NCI-H1105 treated with DMSO at 0.1 percent for 48 hours (cell line): Measurements from ENCODE around the gene SIRT4.
"Not testable (repeated sequence)": the region's sequence is repeated elsewhere in the genome, so short reads cannot be mapped to it uniquely, and the experiment has no call there.

Experiments used
- DNase-seq: peaks from one replicate; lab custom pipeline; 2025; lab: John Stamatoyannopoulos, UW

The SIRT4 gene

GRCh38 chr12:120335447-120335846 lies 33.3 kb downstream of the SIRT4 start:
- DNase-seq: peak; percentile 47

GRCh38 chr12:120336392-120336791 lies 34.3 kb downstream of the SIRT4 start:
- DNase-seq: not testable (repeated sequence)

DNA sequence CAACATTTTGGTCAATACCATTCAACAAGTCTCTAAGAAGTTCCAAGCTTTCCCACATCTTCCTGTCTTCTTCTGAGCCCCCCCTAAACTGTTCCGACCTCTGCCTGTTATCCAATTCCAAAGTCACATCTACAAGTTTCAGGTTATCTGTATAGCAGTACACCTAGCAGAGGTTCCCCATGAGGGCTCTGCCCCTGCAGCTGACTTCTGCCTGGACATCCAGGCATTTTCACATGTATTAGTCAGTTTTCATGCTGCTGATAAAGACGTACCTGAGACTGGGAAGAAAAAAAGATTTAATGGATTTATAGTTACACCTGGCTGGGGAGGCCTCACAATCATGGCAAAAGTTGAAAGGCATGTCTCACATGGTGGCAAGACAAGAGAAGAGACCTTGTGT lies 35.6 kb downstream of the SIRT4 start:
- no peak for DNase-seq

GRCh38 chr12:120339256-120339655 lies 37.1 kb downstream of the SIRT4 start:
- no peak for DNase-seq

DNA sequence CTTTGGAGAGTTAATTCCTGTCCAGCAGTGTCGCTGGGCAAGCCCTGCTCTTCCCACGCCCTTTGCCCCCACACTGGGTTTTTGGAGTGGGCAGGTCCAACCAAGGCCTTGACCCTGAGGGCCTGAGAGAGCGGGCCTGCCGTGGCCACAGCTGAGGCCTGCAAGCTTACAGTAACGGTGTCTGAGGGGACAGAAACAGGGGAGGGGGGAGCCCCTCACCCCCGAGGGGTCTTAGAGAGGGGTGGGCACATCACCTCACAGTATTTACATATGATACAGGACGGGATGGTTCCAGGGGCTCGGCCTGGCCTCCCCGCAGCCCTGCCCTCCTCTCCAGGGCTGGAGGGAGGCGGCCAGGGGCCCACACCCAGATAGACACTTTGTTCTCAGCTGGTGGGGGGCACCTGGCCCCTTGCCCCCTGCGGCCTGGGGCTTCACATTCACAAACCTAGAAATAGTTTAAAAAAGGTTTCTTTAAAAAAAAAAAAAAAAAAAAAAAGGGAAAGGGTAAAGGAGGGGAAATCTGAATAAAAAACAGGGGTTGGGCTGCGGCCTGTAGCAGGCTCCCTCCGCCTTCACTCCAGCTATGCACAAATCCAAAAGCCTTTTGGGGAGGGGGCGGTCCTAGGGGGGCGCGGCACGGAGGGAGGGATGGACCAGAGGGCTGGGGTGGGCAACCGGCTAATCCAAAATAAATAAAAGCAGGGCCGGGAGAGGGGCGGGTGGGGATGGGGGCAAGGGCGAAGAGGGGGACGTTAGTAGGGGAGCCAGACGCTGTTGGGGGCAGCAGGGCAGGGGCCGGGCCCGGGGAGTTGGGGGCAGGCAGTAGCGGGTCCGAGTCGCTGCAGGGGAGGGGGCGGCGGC lies 40.3 kb downstream of the SIRT4 start:
- DNase-seq: no peak

DNA sequence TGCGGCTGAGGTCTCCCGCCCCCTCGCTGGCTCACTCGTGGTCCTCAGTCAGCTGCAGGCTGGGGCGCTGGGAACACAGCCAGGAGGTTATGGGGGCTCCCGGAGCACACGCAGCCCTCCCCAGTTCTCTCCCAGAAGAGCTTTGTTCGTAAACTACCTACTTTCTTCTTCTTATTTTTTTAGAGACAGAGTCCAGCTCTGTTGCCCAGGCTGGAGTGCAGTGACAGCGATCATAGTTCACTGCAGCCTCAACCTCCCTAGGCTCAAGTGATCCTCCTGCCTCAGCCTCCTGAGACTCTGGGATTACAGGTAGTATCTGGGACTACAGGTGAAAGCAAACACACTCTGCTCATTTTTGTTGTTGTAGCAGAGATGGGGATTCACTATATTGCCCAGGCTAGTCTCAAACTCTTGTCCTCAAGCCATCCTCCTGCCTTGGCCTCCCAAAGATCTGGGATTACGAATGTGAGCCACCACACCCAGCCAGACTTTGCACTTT lies 41.0 kb downstream of the SIRT4 start:
- DNase-seq: no peak

DNA sequence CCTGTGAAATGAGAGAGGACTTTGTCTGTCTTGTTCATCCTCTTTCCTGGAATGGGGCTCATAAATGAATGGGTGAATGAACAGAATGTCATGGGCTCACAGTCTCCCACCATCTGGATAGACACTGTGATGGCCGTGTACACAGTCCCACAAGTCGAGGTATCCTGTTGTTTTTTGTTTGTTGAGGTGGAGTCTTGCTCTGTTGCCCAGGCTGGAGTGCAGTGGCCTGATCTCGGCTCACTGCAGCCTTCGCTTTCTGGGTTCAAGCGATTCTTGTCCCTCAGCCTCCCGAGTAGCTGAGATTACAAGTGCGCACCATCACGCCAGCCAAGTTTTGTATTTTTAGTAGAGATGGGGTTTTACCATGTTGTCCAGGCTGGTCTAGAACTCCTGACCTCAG lies 41.6 kb downstream of the SIRT4 start:
- no peak for DNase-seq

- DNase-seq: no peak
These were observed 43.9 kb downstream of the SIRT4 start for GRCh38 chr12:120346031-120346430.

- DNase-seq: no peak
These were observed 44.6 kb downstream of the SIRT4 start for GRCh38 chr12:120346681-120347080.

GRCh38 chr12:120347766-120348165 lies 45.6 kb downstream of the SIRT4 start:
- DNase-seq: no peak

DNA sequence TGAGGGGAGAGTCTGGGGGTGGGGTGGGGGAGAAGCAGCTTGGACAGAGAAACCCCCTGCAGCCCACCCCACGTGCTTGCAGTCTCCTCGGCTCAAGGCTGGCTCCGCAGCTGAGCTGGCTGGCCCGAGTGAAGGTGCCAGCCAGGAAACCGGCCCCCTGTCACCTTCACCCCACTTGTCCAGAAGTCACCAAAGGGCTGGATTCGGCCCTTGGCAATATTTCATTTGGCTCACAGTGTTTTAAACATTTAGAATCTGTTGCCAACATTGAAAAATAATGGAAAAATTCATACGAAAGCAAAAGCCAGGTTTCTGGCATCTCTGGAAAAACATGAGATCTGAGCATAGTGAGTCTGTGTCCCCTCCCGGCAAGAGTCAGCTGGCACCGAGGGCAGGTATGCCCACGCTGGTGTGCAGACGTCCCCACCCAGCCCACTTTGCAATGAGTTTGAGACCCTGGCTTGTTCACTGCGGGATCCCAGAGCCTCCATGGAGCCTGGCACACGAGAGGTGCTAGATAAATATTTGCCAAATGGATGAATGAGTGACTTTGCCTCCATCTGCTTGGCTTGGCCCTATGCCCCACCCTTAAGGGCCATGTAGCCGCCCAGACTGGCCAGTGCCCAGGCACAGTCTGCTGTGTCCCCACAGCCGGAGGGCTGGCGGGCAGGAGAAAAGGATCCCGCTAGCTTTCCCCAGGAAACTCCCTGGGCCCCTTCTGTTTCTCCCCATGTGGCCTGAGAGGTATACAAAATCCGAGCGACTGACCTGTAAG lies 48.6 kb downstream of the SIRT4 start:
- no peak for DNase-seq

GRCh38 chr12:120352117-120352516 lies 50.0 kb downstream of the SIRT4 start:
- no peak for DNase-seq

DNA sequence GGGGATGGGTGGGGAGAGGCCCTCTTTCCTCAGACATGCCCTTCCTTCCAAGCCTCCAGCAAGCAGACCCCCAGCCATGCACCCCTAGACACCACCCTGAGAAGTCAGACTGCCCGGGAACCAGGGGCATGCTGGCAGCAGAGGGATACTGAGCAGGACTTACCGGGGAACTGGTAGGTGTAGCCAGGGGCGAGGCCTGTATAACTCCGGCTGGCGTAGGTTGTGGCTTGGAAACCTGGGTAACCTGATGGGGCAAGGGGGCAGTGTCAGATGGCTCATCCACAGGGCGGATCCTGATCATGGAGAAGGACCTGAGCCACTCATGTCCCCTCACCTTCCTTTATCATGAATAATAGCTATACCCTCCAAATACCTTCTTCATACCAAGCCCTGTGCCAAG lies 51.0 kb downstream of the SIRT4 start:
- DNase-seq: no peak

DNA sequence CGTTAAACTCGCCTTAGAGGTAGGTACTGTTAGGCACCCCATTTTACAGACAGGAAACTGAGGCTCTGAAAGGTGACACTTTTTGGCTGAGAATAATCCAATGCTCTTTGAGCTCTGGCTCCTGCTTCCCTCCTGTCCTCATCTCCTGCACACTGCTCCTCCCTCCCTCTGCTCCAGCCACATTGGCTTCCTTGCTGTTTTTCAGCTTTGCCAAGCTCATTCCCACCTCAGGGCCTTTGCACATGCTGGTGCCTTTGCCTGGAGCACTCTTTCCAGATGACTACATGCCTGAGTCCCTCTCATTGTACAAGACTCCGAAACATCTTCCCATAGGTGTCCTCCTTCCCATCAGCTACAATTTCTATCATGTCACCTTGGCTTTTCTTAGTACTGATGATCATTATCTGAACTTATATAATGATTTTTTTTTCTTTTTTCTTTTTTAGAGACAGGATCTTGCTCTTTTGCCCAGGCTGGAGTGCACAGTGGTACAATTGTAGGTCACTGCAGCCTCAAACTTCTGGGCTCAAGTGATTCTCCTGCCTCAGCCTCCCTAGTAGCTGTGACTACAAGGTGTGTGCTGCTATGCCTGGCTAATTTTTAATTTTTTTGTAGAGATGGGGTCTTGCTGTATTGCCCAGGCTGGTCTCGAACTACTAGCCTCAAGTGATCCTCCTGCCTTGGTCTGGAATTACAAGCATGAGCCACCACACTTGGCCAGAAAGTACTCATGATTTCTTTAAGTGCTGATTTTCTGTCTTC lies 51.6 kb downstream of the SIRT4 start:
- DNase-seq: no peak

DNA sequence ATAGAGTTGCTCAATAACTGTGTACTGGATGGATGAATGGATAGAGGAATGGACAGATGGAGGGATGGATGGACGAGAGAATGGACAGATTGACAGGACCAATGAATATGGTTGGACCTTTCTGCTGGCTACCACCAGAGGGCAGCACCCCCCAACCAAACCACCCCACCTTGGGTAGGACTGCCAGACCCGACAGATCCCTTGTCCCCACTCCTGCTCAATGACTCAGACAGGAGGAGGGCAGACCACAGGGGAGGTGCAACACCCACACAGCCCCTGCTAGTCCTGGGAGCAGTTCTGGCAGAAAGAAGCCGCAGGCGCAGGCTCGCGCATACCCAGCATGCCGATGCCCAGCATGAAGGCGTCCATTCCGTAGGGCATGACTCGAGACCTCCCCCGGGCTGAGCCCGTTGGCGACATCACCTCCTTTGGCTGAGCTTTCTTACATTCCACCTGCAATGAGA lies 54.5 kb downstream of the SIRT4 start:
- peak; percentile 56 for DNase-seq

DNA sequence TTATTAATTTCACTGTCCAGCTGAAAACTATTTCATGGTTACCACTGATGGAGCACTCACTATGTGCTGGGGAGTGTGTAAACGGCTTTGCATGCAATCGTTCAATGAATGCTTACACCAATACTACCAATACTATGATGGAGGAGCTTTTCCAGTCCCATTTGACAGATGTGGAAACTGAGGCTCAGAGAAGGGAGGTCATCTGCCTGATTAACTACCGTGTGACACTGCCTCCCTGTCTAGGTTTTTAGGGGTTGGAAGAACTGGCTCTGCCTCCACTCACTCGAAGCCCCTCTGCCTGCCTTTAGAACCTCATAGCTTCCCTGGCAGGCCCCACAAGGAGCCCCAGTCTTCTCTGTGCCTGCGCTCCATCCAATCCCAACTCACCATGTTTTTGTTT lies 55.0 kb downstream of the SIRT4 start:
- no peak for DNase-seq

DNA sequence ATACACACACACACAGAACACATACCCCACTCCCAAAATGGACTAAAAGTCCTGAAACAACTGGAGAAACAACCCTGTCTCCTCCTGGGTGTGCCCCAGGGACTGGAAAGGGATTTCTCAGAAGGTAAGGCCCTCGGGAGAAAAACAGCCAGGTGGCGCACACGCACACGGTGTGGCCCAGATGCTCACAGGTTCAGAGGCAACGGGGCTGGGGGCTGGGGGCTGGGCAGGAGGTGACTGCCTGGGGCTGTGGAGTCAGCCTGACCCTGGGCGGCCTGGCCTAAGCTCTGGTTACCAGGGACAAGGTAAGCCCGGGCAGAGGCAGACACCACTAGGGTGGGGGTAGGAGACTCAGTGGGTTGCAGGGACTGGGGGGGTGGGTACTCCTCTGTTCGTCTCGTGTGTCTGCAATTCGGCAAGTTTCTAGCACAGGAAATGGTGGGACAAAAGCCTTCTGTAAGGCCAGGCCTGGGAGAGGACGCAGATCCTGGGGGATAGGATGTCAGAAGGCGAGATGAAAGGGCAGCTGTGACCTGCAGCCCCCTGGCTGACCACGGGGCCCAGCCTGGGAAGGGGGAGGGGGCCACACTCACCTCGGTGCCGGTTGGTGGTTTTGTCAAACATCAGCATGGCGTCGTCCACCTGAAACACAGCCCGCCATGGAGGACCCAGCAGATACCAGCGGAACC lies 56.4 kb downstream of the SIRT4 start:
- no peak for DNase-seq

DNA sequence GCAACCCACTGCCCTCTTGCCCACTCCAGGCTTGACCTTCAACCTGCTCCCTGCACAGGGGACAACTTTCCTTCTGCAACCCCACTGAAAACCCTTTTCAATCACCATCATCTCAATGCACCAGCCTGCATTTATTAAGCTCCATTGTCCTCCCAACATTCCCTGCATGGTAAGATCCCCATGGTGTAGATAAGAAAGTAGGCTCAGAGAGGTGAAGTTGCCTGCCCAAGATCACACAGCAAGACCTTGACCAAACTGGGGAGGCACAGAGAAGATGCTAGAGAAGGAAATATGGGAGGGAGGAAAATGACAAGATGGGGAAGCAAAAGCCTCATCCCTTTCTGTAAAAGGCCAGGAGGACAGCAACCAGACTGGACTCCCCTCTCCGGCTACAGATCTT lies 57.0 kb downstream of the SIRT4 start:
- DNase-seq: no peak

DNA sequence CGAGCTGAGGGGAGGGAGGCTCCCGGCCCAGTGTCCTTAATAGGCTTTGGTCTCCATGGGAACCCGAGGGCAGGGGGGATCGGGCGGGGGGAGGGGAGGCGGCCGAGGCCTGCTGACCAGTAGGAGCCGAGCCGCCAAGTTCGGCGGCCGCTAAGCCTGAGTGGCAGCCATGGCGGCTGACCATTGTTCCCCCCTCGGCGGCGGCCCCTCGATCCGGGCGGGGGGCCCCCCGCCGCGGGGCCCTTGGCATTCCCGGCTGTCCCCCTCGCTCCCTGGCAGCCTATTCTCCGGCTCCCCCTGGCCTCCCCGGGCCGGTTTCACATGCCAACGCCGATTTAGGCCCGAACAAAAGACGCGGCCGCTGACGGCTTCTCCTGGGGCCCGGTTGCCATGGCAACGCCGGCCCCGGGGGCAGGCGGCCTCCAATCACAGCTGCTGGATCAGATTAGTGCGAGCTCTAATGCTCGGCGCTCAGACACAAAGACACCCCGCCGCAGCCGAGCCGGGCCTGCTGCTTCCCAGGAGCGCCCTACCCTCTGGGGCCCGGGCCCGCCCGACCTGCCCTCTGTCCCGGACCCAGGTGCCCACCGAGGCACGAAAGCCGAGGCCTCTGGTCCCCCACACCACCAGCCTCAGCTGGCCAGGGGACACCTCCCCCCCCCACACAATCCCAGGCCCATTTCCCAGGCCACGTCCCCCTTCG lies 59.5 kb downstream of the SIRT4 start:
- DNase-seq: peak; percentile 94
